Measurements from ENCODE around the gene PTTG1IP.

The PTTG1IP gene

DNA sequence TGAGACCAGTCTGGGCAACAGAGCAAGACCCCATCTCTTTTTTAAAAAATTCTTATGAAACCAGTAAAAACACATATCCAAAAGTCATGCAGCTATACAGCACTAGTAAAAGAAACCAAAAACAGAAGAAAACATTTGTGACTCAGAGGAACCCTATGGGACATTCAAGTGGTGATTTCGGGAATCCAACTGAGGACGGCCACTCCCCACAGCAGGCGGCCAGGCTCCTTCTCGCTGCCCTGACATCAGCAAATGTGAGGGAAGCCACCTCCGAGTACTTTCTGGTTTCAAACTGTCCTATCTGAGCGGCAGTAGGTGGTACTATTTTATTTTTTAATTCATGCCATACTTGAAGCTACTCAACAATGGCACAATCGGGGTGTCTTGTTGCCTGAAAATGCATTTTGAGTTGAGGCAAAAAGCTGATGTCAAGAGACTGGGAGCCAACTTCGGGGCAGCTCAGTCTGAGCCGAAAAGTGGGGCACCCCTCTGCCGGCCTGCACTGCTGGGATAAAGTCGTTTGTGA lies 58.9 kb downstream of the PTTG1IP start:
- no peak for TF ChIP-seq CTCF (IDR thresholded peaks at IDR 0.05; ENCODE audit: low read depth, low read length, missing control alignments)
- no peak overlapping the region for H3K4me3 ChIP-seq (replicated peaks; ENCODE audit: low read depth, low read length)
- DNase-seq (ENCODE audit: extremely low read depth, low read depth) = no peak

DNA sequence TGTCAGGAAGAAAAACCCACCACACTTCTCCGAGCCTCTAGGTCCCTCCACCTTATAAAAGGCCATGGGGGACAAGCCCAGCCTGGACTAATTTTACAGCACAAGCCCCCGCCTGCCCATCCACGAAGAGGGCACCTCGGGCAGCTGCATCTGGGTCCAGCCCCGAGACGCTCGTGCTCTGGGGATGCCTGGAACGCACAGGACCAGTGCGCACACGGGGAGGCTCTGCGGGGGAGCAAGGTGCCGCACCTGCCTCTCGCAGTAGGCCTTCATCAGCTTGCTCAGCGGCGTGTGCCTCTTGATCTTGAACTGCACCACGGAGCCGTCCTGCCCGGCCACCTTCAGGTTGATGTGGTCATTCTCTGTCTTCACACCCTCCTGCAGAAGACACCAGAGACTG lies 59.8 kb downstream of the PTTG1IP start:
- no peak for DNase-seq (ENCODE audit: extremely low read depth, low read depth)
- no peak overlapping the region for H3K4me3 ChIP-seq (replicated peaks; ENCODE audit: low read depth, low read length)
- no peak for TF ChIP-seq CTCF (IDR thresholded peaks at IDR 0.05; ENCODE audit: low read depth, low read length, missing control alignments)

DNA sequence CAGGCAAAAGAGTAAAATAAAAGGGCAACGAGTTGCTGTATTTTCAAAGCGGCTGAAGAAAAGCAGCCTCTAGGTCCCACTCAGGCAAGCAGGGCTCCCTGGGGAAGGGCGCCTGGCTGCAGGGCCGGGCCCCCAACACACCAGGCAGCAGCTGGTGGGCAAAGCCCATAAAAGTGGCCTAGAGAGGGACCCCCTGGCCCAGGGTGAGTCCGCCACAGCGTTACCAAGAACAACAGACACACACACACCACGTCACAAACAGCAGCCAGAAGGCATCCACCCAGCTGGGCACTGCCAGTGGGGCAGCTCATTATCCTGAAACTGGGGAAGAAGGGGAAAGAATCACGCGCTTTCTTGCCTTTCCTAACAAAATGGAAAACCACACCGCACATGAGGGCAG lies 60.3 kb downstream of the PTTG1IP start:
- H3K4me3 ChIP-seq (replicated peaks; ENCODE audit: low read depth, low read length) = no peak overlapping the region
- no peak for TF ChIP-seq CTCF (IDR thresholded peaks at IDR 0.05; ENCODE audit: low read depth, low read length, missing control alignments)
- DNase-seq (ENCODE audit: extremely low read depth, low read depth) = no peak

- no peak for DNase-seq (ENCODE audit: extremely low read depth, low read depth)
- no peak overlapping the region for H3K4me3 ChIP-seq (replicated peaks; ENCODE audit: low read depth, low read length)
- no peak for TF ChIP-seq CTCF (IDR thresholded peaks at IDR 0.05; ENCODE audit: low read depth, low read length, missing control alignments)
These were observed 60.9 kb downstream of the PTTG1IP start for GRCh38 chr21:44812640-44813039.

GRCh38 chr21:44810779-44811178 lies 62.7 kb downstream of the PTTG1IP start:
- TF ChIP-seq CTCF (IDR thresholded peaks at IDR 0.05; ENCODE audit: low read depth, low read length, missing control alignments) = no peak
- DNase-seq (ENCODE audit: extremely low read depth, low read depth) = no peak
- H3K4me3 ChIP-seq (replicated peaks; ENCODE audit: low read depth, low read length) = no peak overlapping the region

GRCh38 chr21:44805859-44806258 lies 67.6 kb downstream of the PTTG1IP start:
- TF ChIP-seq CTCF (IDR thresholded peaks at IDR 0.05; ENCODE audit: low read depth, low read length, missing control alignments) = no peak
- DNase-seq (ENCODE audit: extremely low read depth, low read depth) = no peak
- no peak overlapping the region for H3K4me3 ChIP-seq (replicated peaks; ENCODE audit: low read depth, low read length)

- no peak for DNase-seq (ENCODE audit: extremely low read depth, low read depth)
- H3K4me3 ChIP-seq (replicated peaks; ENCODE audit: low read depth, low read length) = no peak overlapping the region
- no peak for TF ChIP-seq CTCF (IDR thresholded peaks at IDR 0.05; ENCODE audit: low read depth, low read length, missing control alignments)
These were observed 68.3 kb downstream of the PTTG1IP start for GRCh38 chr21:44805226-44805625.
